GM12878 (cell line): ENCODE data around the gene GARS1. TPM values are rescaled to one million over a fixed set of nuclear protein-coding genes. Genes with fewer than 3 reads are reported as not detected.

Experiments used
- ATF7 ChIP-seq: fragments of 450-650 bp; IDR thresholded peaks from 2 replicates; pipeline ENCODE4 v1.6.1; 2016; ENCODE audit warnings: low read depth, mild to moderate bottlenecking
- BHLHE40 ChIP-seq, 2 experiments: fragments of 450-650 bp in 1 of 2; IDR thresholded peaks; 2 replicates each; pipeline ENCODE4 v1.6.1; 2011 to 2017; ENCODE audit warnings: low read depth in 2 of 2, borderline replicate concordance in 1 of 2, improper control_type of control experiment in 1 of 2, low read length in 1 of 2, mild to moderate bottlenecking in 1 of 2
- BMI1 ChIP-seq: fragments of 450-650 bp; IDR thresholded peaks from 2 replicates; pipeline ENCODE4 v1.6.1; 2016; ENCODE audit warnings: mild to moderate bottlenecking, moderate library complexity, borderline replicate concordance
- CHD1 ChIP-seq: IDR thresholded peaks from 2 replicates; pipeline ENCODE4 v1.6.1; 2012; ENCODE audit warnings: low read depth, low read length, improper control_type of control experiment
- CREM ChIP-seq: IDR thresholded peaks from 2 replicates; pipeline ENCODE4 v1.6.1; 2014; ENCODE audit warnings: antibody characterized with exemption, low read depth
- ESRRA ChIP-seq: IDR thresholded peaks from 2 replicates; pipeline ENCODE4 v1.6.1; 2012; ENCODE audit warnings: mild to moderate bottlenecking, low read length, improper control_type of control experiment
- FOXM1 ChIP-seq: IDR thresholded peaks from 2 replicates; pipeline ENCODE4 v1.6.1; 2012; ENCODE audit warnings: low read depth, mild to moderate bottlenecking, inconsistent platforms, low read length, moderate library complexity
- HDGF ChIP-seq: fragments of 450-650 bp; IDR thresholded peaks from 2 replicates; pipeline ENCODE4 v1.6.1; 2016; ENCODE audit warnings: antibody characterized with exemption
- IKZF1 ChIP-seq: fragments of 450-650 bp; conservative IDR thresholded peaks from 2 replicates; pipeline ENCODE4 v1.6.1; 2017; ENCODE audit warnings: antibody characterized with exemption, mild to moderate bottlenecking
- MTA2 ChIP-seq: fragments of 450-650 bp; IDR thresholded peaks from 2 replicates; pipeline ENCODE4 v1.6.1; 2016; ENCODE audit warnings: low read depth, mild to moderate bottlenecking, moderate library complexity
- MYB ChIP-seq: fragments of 150-350 bp; IDR thresholded peaks from 2 replicates; pipeline ENCODE4 v1.6.1; 2014; ENCODE audit warnings: mild to moderate bottlenecking, low read depth, low read length, borderline replicate concordance
- NR2C1 ChIP-seq: fragments of 450-650 bp; IDR thresholded peaks from 2 replicates; pipeline ENCODE4 v1.6.1; 2017; ENCODE audit warnings: antibody characterized with exemption, mild to moderate bottlenecking, moderate library complexity
- NR2C2 ChIP-seq: IDR thresholded peaks from 2 replicates; pipeline ENCODE4 v1.6.1; 2011; ENCODE audit warnings: borderline replicate concordance, low read depth; ENCODE audit not compliant: control insufficient read depth, insufficient read length
- NRF1 ChIP-seq: conservative IDR thresholded peaks from 2 replicates; pipeline ENCODE4 v1.6.1; 2011; ENCODE audit warnings: mild to moderate bottlenecking, low read depth, low read length, improper control_type of control experiment
- PML ChIP-seq: IDR thresholded peaks from 2 replicates; pipeline ENCODE4 v1.6.1; 2012; ENCODE audit warnings: low read length, inconsistent platforms
- RB1 ChIP-seq: fragments of 450-650 bp; formaldehyde crosslinking; IDR thresholded peaks from 2 replicates; pipeline ENCODE4 v1.6.1; 2017; ENCODE audit warnings: mild to moderate bottlenecking, borderline replicate concordance
- RBBP5 ChIP-seq: fragments of 200-600 bp; sonication (generic); conservative IDR thresholded peaks from 2 replicates; pipeline ENCODE4 v1.6.1; 2016
- RELA ChIP-seq: fragments of 450-650 bp; IDR thresholded peaks from 2 replicates; pipeline ENCODE4 v1.8.0; 2014; ENCODE audit warnings: borderline replicate concordance; ENCODE audit not compliant: partially characterized antibody
- SMAD5 ChIP-seq: IDR thresholded peaks from 2 replicates; pipeline ENCODE4 v1.6.1; 2016; ENCODE audit warnings: antibody characterized with exemption, low read depth
- SMARCA5 ChIP-seq: fragments of 450-650 bp; IDR thresholded peaks from 2 replicates; pipeline ENCODE4 v1.6.1; 2017; ENCODE audit warnings: mild to moderate bottlenecking
- SMC3 ChIP-seq: IDR thresholded peaks from 2 replicates; pipeline ENCODE4 v1.6.1; 2011; ENCODE audit warnings: low read length, improper control_type of control experiment, borderline replicate concordance
- SUZ12 ChIP-seq: fragments of 200-600 bp; sonication (generic); IDR thresholded peaks from one replicate; pipeline ENCODE4 v1.6.1; 2018; ENCODE audit warnings: antibody characterized with exemption, mild to moderate bottlenecking; ENCODE audit not compliant: unreplicated experiment
- TARDBP ChIP-seq: IDR thresholded peaks from 2 replicates; pipeline ENCODE4 v1.6.1; 2016; ENCODE audit warnings: borderline replicate concordance
- TBL1XR1 ChIP-seq: IDR thresholded peaks from 2 replicates; pipeline ENCODE4 v1.6.1; 2012; ENCODE audit warnings: low read depth, low read length, improper control_type of control experiment
- TCF3 ChIP-seq: IDR thresholded peaks from 2 replicates; pipeline ENCODE4 v1.6.1; 2012; ENCODE audit warnings: low read depth, mild to moderate bottlenecking, low read length, borderline replicate concordance; ENCODE audit not compliant: insufficient read depth
- YBX1 ChIP-seq: fragments of 450-650 bp; IDR thresholded peaks from 2 replicates; pipeline ENCODE4 v1.6.1; 2016; ENCODE audit warnings: antibody characterized with exemption
- YY1 ChIP-seq: IDR thresholded peaks from 2 replicates; pipeline ENCODE4 v1.6.1; 2011; ENCODE audit warnings: low read depth, mild to moderate bottlenecking, low read length
- ZNF207 ChIP-seq: fragments of 450-650 bp; IDR thresholded peaks from 2 replicates; pipeline ENCODE4 v1.6.1; 2014; ENCODE audit warnings: antibody characterized with exemption, mild to moderate bottlenecking, borderline replicate concordance
- ZNF24 ChIP-seq: fragments of 450-650 bp; IDR thresholded peaks from 2 replicates; pipeline ENCODE4 v1.6.1; 2017; ENCODE audit warnings: antibody characterized with exemption, mild to moderate bottlenecking
- polyA plus RNA-seq, 11 experiments: library from polyadenylated mRNA; depleted of rRNA in 4 of 11; unstranded in 6 of 11; stranded (reverse) in 5 of 11; fragments of >200 nt; fragmentation: Nextera tagmentation in 4 of 11; fragmentation: Illumina TruSeq in 1 of 11; extraction: Ambion mirVana in 4 of 11; extraction: Trizol in 1 of 11; gene quantifications; 1 replicate in 1 of 11; 2 replicates in 10 of 11; pipeline versions ENCODE4 v1.2.1 to v1.2.3, GENCODE V29; 2011 to 2016; ENCODE audit warnings: inconsistent platforms in 2 of 11, missing spikeins in 2 of 11, low read depth in 1 of 11
- total RNA-seq, 4 experiments: library from RNA; depleted of rRNA in 3 of 4; stranded (reverse); fragments of >200 nt in 3 of 4; fragmentation: Illumina TruSeq in 1 of 4; extraction: Trizol in 1 of 4; gene quantifications; 2 replicates each; pipeline versions ENCODE4 v1.2.1 to v1.2.3, GENCODE V29; 2013 to 2021
- TF ChIP-seq, protein P1 (sequence below): fragments of 450-650 bp; IDR thresholded peaks from 2 replicates; pipeline ENCODE4 v1.6.1; 2017; ENCODE audit warnings: mild to moderate bottlenecking, moderate library complexity

Gene GARS1
- total and polyA plus RNA-seq, 10 of the 15 experiments (the other 5 are each of a cell fraction or from before 2014, with no cell fraction given) = 120 to 361 (median 187) TPM

DNA sequence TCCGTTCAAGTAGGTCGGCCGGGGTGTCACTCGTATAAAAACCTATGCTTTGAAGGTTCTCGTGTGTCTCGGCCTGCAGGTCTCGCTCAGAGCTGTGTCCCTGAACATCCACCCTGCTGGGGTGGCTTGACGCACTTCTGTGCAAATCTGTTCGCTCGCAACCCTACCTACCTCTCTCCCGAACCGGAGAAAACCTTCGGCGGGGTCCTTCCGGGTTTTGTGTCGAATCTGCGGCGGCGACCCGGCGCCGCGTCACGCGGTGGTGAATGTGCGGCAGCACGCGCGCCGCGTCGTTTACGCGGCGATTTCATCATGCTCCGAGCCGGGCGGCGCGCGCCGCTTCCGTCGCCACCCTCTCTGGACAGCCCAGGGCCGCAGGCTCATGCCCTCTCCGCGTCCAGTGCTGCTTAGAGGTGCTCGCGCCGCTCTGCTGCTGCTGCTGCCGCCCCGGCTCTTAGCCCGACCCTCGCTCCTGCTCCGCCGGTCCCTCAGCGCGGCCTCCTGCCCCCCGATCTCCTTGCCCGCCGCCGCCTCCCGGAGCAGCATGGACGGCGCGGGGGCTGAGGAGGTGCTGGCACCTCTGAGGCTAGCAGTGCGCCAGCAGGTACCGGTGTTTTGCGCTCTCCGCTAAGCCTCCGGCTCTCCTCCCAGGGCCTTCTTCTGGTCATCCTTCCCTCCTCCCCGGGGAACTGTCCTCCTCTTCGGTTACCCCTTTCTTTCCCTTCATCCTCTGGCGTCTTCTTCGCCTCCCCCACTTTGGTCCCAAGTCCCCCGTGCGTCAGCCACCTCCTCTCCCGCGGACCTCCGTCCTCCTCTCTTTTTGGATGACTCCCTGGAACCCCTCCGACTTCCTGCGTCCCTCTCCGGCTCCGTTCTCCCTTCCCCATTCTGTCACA lies at the start of gene GARS1 (continued):
- TF ChIP-seq SUZ12 = no peak
- peak; percentile 91; the same call in 1 of the 2 replicates for TF ChIP-seq RB1
- TF ChIP-seq TCF3 = 0 out of 2 replicates have a peak, but pooled peaks have one; percentile 49
- TF ChIP-seq ZNF24 = 0 out of 2 replicates have a peak, but pooled peaks have one; percentile 48
- 0 out of 2 replicates have a peak, but pooled peaks have one; percentile 57 for TF ChIP-seq ESRRA
- TF ChIP-seq MYB = peak; percentile 54; the same call in 1 of the 2 replicates
- no peak for TF ChIP-seq CHD1
- peak; percentile 85 for TF ChIP-seq YY1
- TF ChIP-seq FOXM1 = no peak
- TF ChIP-seq NR2C2 = no peak
- TF ChIP-seq ZNF207 = peak; percentile 91
- TF ChIP-seq, protein P1, sequence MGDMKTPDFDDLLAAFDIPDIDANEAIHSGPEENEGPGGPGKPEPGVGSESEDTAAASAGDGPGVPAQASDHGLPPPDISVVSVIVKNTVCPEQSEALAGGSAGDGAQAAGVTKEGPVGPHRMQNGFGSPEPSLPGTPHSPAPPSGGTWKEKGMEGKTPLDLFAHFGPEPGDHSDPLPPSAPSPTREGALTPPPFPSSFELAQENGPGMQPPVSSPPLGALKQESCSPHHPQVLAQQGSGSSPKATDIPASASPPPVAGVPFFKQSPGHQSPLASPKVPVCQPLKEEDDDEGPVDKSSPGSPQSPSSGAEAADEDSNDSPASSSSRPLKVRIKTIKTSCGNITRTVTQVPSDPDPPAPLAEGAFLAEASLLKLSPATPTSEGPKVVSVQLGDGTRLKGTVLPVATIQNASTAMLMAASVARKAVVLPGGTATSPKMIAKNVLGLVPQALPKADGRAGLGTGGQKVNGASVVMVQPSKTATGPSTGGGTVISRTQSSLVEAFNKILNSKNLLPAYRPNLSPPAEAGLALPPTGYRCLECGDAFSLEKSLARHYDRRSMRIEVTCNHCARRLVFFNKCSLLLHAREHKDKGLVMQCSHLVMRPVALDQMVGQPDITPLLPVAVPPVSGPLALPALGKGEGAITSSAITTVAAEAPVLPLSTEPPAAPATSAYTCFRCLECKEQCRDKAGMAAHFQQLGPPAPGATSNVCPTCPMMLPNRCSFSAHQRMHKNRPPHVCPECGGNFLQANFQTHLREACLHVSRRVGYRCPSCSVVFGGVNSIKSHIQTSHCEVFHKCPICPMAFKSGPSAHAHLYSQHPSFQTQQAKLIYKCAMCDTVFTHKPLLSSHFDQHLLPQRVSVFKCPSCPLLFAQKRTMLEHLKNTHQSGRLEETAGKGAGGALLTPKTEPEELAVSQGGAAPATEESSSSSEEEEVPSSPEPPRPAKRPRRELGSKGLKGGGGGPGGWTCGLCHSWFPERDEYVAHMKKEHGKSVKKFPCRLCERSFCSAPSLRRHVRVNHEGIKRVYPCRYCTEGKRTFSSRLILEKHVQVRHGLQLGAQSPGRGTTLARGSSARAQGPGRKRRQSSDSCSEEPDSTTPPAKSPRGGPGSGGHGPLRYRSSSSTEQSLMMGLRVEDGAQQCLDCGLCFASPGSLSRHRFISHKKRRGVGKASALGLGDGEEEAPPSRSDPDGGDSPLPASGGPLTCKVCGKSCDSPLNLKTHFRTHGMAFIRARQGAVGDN = peak; percentile 82
- TF ChIP-seq MTA2 = peak; percentile 34; the same call in 1 of the 2 replicates
- TF ChIP-seq CREM = peak; percentile 99
- no peak; the same call in 1 of the 2 replicates for TF ChIP-seq HDGF
- no peak for TF ChIP-seq YBX1
- TF ChIP-seq RELA = peak; percentile 88
- no peak for TF ChIP-seq SMC3
- TF ChIP-seq TARDBP = peak; percentile 75; the same call in 1 of the 2 replicates
- peak; percentile 78 for TF ChIP-seq NR2C1
- peak; percentile 81 for TF ChIP-seq SMARCA5
- TF ChIP-seq BMI1 = no peak
- peak; percentile 51; the same call in 1 of the 2 replicates for TF ChIP-seq ATF7
- TF ChIP-seq IKZF1 = peak; percentile 94
- TF ChIP-seq PML = peak; percentile 75
- TF ChIP-seq BHLHE40 (IDR thresholded peaks at IDR 0.05; ENCODE audit: borderline replicate concordance in 1 of 2, low read depth in 2 of 2, low read length in 1 of 2) = peak; percentile 86 to 95
- TF ChIP-seq SMAD5 = peak; percentile 62; the same call in 1 of the 2 replicates
- peak; percentile 45; the same call in 1 of the 2 replicates for TF ChIP-seq RBBP5
- TF ChIP-seq NRF1 = 0 out of 2 replicates have a peak, but pooled peaks have one; percentile 3
- peak; percentile 80; the same call in 1 of the 2 replicates for TF ChIP-seq TBL1XR1
